ENCODE results near the gene PLAAT5.

DNA sequence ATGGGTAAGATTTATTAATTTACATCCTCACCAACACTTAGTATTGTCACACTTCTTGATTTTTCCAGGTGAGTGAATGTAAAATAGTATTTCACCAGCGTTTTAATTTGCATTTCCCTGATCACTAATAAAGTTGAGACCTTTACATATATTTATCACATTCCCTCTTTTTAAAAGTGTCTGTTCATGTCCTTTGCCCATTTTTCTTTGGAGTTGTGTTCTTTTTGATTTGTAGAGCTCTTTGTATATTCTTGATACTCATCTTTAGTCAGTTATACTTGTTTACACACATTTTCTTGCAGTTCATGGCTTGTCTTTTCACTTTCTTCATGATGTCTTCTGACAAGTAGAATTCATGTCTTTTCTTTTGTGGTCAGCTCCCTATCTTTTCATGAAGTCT, 2.2 kb upstream of the PLAAT5 start:
- TF ChIP-seq, protein P1, sequence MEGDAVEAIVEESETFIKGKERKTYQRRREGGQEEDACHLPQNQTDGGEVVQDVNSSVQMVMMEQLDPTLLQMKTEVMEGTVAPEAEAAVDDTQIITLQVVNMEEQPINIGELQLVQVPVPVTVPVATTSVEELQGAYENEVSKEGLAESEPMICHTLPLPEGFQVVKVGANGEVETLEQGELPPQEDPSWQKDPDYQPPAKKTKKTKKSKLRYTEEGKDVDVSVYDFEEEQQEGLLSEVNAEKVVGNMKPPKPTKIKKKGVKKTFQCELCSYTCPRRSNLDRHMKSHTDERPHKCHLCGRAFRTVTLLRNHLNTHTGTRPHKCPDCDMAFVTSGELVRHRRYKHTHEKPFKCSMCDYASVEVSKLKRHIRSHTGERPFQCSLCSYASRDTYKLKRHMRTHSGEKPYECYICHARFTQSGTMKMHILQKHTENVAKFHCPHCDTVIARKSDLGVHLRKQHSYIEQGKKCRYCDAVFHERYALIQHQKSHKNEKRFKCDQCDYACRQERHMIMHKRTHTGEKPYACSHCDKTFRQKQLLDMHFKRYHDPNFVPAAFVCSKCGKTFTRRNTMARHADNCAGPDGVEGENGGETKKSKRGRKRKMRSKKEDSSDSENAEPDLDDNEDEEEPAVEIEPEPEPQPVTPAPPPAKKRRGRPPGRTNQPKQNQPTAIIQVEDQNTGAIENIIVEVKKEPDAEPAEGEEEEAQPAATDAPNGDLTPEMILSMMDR (CRISPR knock-in tag; IDR thresholded peaks at IDR 0.05), result no peak
- TF ChIP-seq POLR2A (IDR thresholded peaks at IDR 0.05; ENCODE audit: insufficient read depth in 1 of 2, low read depth in 2 of 2, low read length in 2 of 2) (no peak), ZNF570 (CRISPR knock-in tag; IDR thresholded peaks at IDR 0.05; ENCODE audit: borderline replicate concordance) (no peak), SMARCC2 (IDR thresholded peaks at IDR 0.05) (no peak), ZNF253 (CRISPR knock-in tag; IDR thresholded peaks at IDR 0.05; ENCODE audit: borderline replicate concordance) (no peak), ZZZ3 (CRISPR knock-in tag; IDR thresholded peaks at IDR 0.05; ENCODE audit: borderline replicate concordance) (no peak)
- TF ChIP-seq, protein P2, sequence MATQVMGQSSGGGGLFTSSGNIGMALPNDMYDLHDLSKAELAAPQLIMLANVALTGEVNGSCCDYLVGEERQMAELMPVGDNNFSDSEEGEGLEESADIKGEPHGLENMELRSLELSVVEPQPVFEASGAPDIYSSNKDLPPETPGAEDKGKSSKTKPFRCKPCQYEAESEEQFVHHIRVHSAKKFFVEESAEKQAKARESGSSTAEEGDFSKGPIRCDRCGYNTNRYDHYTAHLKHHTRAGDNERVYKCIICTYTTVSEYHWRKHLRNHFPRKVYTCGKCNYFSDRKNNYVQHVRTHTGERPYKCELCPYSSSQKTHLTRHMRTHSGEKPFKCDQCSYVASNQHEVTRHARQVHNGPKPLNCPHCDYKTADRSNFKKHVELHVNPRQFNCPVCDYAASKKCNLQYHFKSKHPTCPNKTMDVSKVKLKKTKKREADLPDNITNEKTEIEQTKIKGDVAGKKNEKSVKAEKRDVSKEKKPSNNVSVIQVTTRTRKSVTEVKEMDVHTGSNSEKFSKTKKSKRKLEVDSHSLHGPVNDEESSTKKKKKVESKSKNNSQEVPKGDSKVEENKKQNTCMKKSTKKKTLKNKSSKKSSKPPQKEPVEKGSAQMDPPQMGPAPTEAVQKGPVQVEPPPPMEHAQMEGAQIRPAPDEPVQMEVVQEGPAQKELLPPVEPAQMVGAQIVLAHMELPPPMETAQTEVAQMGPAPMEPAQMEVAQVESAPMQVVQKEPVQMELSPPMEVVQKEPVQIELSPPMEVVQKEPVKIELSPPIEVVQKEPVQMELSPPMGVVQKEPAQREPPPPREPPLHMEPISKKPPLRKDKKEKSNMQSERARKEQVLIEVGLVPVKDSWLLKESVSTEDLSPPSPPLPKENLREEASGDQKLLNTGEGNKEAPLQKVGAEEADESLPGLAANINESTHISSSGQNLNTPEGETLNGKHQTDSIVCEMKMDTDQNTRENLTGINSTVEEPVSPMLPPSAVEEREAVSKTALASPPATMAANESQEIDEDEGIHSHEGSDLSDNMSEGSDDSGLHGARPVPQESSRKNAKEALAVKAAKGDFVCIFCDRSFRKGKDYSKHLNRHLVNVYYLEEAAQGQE (IDR thresholded peaks at IDR 0.05; ENCODE audit: borderline replicate concordance in 1 of 2, low read depth in 1 of 2, low read length in 2 of 2), result no peak
- TF ChIP-seq, protein P3, sequence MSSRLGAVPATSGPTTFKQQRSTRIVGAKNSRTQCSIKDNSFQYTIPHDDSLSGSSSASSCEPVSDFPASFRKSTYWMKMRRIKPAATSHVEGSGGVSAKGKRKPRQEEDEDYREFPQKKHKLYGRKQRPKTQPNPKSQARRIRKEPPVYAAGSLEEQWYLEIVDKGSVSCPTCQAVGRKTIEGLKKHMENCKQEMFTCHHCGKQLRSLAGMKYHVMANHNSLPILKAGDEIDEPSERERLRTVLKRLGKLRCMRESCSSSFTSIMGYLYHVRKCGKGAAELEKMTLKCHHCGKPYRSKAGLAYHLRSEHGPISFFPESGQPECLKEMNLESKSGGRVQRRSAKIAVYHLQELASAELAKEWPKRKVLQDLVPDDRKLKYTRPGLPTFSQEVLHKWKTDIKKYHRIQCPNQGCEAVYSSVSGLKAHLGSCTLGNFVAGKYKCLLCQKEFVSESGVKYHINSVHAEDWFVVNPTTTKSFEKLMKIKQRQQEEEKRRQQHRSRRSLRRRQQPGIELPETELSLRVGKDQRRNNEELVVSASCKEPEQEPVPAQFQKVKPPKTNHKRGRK (CRISPR knock-in tag; IDR thresholded peaks at IDR 0.05), result no peak
- TF ChIP-seq, protein P4, sequence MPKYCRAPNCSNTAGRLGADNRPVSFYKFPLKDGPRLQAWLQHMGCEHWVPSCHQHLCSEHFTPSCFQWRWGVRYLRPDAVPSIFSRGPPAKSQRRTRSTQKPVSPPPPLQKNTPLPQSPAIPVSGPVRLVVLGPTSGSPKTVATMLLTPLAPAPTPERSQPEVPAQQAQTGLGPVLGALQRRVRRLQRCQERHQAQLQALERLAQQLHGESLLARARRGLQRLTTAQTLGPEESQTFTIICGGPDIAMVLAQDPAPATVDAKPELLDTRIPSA (CRISPR knock-in tag; IDR thresholded peaks at IDR 0.05; ENCODE audit: borderline replicate concordance), result no peak
- TF ChIP-seq, protein P5, sequence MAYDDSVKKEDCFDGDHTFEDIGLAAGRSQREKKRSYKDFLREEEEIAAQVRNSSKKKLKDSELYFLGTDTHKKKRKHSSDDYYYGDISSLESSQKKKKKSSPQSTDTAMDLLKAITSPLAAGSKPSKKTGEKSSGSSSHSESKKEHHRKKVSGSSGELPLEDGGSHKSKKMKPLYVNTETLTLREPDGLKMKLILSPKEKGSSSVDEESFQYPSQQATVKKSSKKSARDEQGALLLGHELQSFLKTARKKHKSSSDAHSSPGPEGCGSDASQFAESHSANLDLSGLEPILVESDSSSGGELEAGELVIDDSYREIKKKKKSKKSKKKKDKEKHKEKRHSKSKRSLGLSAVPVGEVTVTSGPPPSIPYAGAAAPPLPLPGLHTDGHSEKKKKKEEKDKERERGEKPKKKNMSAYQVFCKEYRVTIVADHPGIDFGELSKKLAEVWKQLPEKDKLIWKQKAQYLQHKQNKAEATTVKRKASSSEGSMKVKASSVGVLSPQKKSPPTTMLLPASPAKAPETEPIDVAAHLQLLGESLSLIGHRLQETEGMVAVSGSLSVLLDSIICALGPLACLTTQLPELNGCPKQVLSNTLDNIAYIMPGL (CRISPR knock-in tag; IDR thresholded peaks at IDR 0.05; ENCODE audit: borderline replicate concordance in 1 of 2, low read depth in 1 of 2), result no peak

Data from HepG2 (cell line).